Adipocyte (in vitro differentiated cells): ENCODE data around the gene COL9A3.
A peak's percentile ranks its signal among the peaks of the same experiment; 100 is the strongest.

Experiments used
- DNase-seq: peaks from one replicate; pipeline ENCODE4 v3.0.0-alpha.2; 2015; ENCODE audit warnings: low read depth
- H3K27me3 ChIP-seq: replicated peaks from 2 replicates; pipeline ENCODE4 v1.7.0; 2013; ENCODE audit warnings: mild to moderate bottlenecking, low read length, moderate library complexity; ENCODE audit not compliant: control insufficient read depth, insufficient read depth
- H3K36me3 ChIP-seq: 2 replicates; pipeline ENCODE4 v1.7.0; 2013; ENCODE audit warnings: low read length, mild to moderate bottlenecking, moderate library complexity; ENCODE audit not compliant: control insufficient read depth, insufficient read depth, severe bottlenecking
- H3K4me1 ChIP-seq: 2 replicates; pipeline ENCODE4 v1.7.0; 2013; ENCODE audit warnings: mild to moderate bottlenecking, low read length, moderate library complexity; ENCODE audit not compliant: control insufficient read depth, insufficient read depth
- H3K4me3 ChIP-seq: 2 replicates; pipeline ENCODE4 v1.7.0; 2013; ENCODE audit warnings: mild to moderate bottlenecking, low read length, moderate library complexity
- H3K9ac ChIP-seq: 2 replicates; pipeline ENCODE4 v1.7.0; 2013; ENCODE audit warnings: mild to moderate bottlenecking, low read length, moderate library complexity
- H3K9me3 ChIP-seq: 2 replicates; pipeline ENCODE4 v1.7.0; 2013; ENCODE audit warnings: mild to moderate bottlenecking, low read length, moderate library complexity; ENCODE audit not compliant: control insufficient read depth

COL9A3 gene

DNA sequence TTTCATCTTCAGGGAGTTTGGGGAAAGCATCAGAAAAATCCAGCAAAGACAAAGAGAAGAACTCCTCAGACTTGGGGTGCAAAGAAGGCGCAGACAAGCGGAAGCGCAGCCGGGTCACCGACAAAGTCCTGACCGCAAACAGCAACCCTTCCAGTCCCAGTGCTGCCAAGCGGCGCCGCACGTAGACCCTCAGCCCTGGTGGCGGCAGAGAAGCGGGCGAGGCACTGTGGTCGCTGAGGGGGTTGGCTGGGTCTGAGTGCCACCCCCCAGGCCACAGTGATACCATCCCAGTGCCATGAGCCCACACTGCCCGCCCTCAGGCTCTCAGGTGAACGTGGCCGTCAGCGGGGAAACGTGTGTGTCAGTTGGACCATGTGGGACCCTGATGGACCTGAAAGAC is 17.4 kb upstream of the COL9A3 start:
- Histone ChIP-seq H3K36me3 (peaks cover 32% of the 10 kb centered on the region), H3K9ac (no peak overlapping the region), H3K4me1 (peaks cover 16% of the 10 kb centered on the region), H3K27me3 (no peaks in the 10 kb centered on the region), H3K4me3 (no peak overlapping the region), H3K9me3 (no peaks in the 10 kb centered on the region)
- no peak for DNase-seq

DNA sequence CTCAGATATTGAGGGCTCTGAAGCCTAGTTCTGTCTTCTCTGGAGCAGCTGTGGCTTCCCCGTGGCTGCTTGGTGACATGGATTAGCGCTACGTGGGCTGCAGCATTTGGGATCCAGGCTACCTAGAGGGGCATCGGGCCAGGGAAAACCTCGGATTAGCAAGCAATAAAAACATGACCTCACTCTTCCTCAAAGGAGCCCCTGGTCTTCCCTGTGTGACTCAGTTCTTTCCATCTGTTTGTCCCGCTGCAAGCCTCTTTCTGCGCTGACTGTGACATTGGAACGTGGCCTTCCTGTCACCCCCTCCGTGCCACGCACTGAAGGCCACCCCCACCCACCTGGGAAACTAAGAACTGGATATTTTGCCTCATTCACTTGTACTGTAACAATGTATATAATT is 17.0 kb upstream of the COL9A3 start:
- DNase-seq, result no peak
- no peaks in the 10 kb centered on the region for H3K27me3 ChIP-seq

DNA sequence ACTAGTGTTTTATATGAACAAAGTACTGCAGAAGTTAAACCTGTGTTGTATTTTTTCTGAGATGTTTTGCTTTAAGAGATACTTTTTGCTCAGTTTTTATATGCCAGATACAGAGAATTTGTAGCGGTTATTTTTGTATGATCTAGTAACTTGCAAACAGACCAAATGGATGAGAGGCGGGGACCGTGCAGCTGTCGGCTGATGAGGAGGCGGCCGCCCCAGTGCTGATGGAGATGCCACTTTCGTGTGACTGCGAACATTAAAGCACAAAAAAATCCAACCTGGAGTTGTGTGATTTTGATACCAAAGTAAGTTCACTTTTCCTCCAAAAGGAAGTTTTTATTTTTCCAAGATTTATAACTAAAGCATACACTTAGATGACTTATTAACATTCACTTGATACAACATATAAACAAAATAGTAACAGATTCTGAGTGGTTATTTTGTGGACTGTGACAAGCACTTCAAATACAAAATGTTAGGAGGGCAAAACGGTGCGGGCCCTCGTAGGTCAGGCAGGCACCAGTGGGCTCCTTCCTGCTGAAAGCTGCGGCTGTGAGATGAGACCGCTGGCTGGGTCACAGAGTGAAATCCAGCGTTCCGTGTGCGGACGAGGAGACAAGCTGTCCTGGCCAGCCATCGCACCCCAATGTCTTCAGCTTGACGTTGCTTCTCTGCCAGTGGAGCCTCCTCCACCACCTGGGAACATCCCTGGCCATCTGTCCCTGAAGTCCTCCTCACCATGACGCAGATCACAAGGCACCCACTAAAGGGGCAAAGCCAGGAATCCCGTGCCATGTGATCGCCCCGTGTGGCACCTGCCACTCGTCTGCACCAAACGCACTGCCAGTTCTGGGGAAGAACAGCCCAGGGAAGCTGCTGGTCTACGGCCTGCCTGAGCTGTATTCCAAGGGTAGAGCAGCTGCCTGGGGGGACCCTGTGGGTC is 16.3 kb upstream of the COL9A3 start:
- Histone ChIP-seq H3K36me3 (peaks cover 32% of the 10 kb centered on the region), H3K9me3 (no peaks in the 10 kb centered on the region), H3K9ac (no peak overlapping the region), H3K27me3 (no peaks in the 10 kb centered on the region), H3K4me3 (no peak overlapping the region), H3K4me1 (peaks cover 16% of the 10 kb centered on the region)
- DNase-seq, result no peak

More for the DNA sequence above, 17.0 kb upstream of the COL9A3 start:
- Histone ChIP-seq H3K9me3 (no peaks in the 10 kb centered on the region), H3K9ac (no peak overlapping the region), H3K4me3 (no peak overlapping the region), H3K4me1 (peaks cover 16% of the 10 kb centered on the region), H3K36me3 (peaks cover 32% of the 10 kb centered on the region)

DNA sequence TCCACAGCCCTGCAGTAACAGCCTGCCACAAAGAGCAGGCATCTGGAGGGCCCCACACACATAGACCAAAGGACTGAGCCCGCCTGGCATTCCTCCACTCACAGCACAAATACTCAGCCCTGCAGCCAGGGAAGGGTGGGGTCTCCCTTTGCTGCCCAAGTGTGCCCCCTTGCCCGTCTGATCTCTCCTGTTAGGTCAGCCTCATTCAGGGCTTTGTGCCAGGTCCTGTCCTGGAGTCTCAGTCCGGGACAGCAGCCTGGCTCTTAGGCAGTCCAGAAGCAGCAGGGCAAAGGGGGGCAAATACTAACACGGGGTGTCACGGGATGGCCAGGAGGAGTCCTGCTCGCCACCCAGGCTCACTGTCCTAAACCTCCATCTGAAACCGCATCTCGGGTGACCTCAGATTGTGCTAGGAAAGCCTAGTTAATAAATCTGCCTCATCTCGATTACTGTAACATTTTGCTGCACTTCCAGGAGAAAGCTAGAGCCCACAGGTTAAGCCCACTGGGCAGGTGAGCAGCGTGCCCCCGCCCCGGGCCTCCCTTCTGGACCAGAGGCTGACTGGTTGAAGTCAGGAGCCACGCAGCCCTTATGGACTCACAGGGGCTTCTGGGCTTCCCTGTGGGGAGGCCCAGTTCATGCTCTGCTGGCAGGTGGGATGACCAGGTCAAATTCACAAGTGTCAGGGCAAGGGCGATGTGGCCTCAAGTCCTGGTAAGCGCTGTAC is 15.4 kb upstream of the COL9A3 start:
- Histone ChIP-seq H3K27me3 (no peaks in the 10 kb centered on the region), H3K4me1 (peaks cover 20% of the 10 kb centered on the region), H3K9me3 (no peaks in the 10 kb centered on the region), H3K4me3 (no peak overlapping the region), H3K36me3 (peaks cover 32% of the 10 kb centered on the region), H3K9ac (no peak overlapping the region)
- no peak for DNase-seq

DNA sequence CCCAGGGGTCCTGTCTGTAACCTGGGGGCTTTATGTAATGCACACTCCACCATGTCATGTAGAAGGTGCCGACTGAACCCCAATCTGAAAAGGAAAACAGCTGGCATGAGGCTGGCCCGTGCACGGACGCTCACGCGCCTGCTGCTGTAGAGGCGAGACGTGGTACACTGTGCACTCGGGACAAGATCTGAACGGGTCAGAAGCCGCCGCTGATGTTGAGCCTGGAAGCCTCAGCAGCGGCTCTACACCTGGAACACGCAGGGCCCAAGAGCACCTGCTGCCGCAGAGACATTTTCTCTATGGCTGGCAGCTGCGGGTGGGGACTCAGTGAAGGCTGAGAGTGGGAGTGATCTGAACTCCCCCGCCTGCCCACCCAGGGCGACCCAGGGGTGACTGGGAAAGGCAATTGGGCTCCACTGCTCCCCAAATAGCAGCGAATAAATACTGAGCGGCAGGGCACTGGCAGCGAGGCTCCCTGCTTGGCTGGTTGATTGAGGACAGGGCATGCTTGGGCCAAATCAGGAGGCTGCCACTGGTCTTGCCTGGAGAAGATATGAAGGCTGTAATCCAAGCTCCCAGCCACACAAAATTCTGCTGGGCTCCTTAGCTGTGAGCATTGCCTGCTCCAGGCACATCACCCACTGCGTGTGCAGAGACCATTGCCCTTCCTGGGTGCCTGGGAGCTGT is 14.7 kb upstream of the COL9A3 start:
- Histone ChIP-seq H3K9ac (no peak overlapping the region), H3K4me3 (no peak overlapping the region), H3K27me3 (no peaks in the 10 kb centered on the region), H3K4me1 (peaks cover 24% of the 10 kb centered on the region), H3K9me3 (no peaks in the 10 kb centered on the region), H3K36me3 (peaks cover 34% of the 10 kb centered on the region)
- DNase-seq, result no peak

DNA sequence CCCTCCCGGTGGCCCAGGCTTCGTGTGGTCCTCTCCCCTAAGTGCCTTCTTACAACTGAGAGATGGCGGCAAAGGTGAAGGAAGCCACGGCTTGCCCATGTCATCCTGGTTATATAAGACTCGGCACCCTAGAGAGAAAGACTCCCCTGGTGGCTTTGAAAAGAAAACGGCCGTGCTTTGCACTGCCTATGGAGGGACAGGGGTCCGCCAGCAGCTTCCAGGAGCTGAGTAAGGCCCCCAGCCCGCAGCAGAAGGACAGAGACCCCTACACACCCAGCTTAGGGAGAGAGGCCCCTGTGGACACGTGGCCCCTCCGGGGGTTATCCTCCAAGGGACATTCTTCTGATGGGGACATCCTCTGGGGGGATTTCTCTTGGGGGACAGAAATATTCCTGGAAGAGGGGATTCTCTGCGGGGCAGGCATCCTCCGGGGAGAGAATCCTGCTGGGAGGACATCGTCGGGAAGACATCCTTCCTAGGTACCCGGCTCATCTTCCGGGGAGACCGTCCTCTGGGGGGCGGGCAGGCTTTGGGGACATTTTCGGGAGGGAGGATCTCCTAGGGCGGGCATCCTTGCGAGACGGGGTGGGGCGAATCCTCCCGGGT is 12.7 kb upstream of the COL9A3 start:
- peak overlapping the region; percentile 64 for H3K4me3 ChIP-seq

DNA sequence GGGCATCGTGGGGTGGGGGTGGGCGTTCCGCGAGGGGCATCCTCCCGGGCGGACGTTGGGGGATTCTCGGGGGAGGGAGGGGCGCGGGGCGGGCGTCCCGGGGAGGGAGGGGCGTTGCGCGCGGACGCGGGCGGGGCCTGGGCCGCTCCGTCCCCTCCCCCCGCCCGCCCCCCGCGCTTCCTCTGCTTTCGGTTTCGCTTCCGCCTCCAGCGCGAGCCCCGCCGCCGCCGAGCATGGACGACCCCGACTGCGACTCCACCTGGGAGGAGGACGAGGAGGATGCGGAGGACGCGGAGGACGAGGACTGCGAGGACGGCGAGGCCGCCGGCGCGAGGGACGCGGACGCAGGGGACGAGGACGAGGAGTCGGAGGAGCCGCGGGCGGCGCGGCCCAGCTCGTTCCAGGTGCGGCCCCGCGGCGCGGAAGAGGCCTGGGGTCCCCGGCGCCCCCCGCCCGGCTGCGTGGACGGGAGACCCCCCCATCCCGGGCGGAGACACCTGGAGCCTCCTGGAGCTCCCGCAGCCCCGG is 12.2 kb upstream of the COL9A3 start, which contains the start of gene OGFR:
TSS of gene OGFR (plus strand) at position 209 of the 528 bp plus-strand sequence. CDS start at position 234, 25 bp downstream.
- DNase-seq, result peak; percentile 89
- Histone ChIP-seq H3K36me3 (peaks cover 41% of the 10 kb centered on the region), H3K27me3 (no peaks in the 10 kb centered on the region), H3K9ac (peak within 1 kb of the TSS; percentile 87), H3K9me3 (no peaks in the 10 kb centered on the region), H3K4me1 (peaks cover 15% of the 10 kb centered on the region), H3K4me3 (peak within 1 kb of the TSS; percentile 88)

More for the DNA sequence above, 12.7 kb upstream of the COL9A3 start:
- Histone ChIP-seq H3K36me3 (peaks cover 41% of the 10 kb centered on the region), H3K27me3 (no peaks in the 10 kb centered on the region), H3K9me3 (no peaks in the 10 kb centered on the region), H3K4me1 (peaks cover 15% of the 10 kb centered on the region), H3K9ac (peak overlapping the region; percentile 54)
- peak; percentile 14 for DNase-seq

DNA sequence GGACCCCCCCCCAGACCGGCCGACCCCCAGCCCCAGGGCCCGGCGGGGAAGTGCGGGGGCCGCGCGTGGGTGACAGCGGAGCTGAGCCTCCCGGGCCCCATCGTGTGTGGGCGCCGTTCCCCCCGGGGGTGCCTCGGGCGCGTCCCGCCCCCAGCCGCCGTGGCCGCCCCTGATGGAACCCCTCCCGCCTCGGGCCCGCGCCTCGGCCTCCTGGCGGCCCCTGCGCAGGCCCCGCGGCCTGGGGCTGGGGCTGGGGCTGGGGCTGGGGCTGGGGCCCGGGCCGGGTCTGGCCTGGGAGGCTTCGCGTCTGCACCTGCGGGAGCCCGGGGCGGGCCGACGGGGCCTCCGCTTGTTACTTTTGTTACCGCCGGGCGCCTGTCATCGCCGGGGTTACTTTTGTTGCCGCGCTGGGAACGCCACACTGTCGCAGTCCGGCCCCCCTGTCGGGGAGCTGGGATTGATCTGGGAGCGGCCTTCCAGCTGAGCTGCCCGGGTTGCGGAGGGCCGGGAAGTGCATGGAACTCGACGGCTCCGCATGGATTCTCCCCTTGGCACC is 11.6 kb upstream of the COL9A3 start:
- Histone ChIP-seq H3K4me3 (peak overlapping the region; percentile 88), H3K36me3 (peaks cover 41% of the 10 kb centered on the region), H3K27me3 (no peaks in the 10 kb centered on the region), H3K9me3 (no peaks in the 10 kb centered on the region), H3K9ac (peak overlapping the region; percentile 87), H3K4me1 (peaks cover 15% of the 10 kb centered on the region)
- DNase-seq, result peak; percentile 60

DNA sequence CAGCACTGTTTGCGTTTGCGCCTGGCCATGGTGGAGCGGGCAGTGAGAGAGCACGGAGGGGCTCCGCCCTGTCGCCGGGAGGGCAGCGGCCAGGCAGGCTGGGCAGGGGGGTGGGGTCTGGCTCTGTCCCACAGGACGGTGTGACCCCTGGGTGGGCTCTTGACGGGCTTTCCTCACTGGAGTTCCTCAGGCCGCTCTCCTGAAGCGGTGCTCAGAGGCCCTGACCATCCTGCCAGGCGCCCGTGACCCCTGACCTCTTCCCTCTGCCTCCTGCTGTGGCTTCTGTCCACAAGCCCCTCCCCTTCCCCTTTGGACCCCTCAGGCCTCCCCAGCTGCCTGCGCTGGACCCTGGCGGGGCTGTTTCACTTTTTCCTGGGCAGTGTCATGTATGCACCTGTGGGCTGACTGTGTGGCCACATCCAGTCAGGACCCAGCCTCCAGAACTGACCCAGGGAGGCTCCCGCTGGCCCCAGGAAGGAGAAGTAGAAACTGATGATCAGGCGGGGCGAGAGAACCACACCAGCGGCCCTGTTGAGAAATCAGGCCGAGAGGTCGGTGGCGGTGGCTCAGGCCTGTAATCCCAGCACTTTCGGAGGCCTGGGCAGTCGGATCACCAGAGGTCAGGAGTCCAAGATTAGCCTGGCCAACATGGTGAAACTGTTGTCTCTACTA is 11.0 kb upstream of the COL9A3 start:
- Histone ChIP-seq H3K9me3 (no peaks in the 10 kb centered on the region), H3K4me3 (peak overlapping the region; percentile 88), H3K4me1 (peaks cover 15% of the 10 kb centered on the region), H3K36me3 (peaks cover 41% of the 10 kb centered on the region), H3K27me3 (no peaks in the 10 kb centered on the region), H3K9ac (peak overlapping the region; percentile 87)
- peak; percentile 24 for DNase-seq
